Lower leg skin (tissue), 4 donors: ENCODE results near the gene NMNAT2. TPM values are rescaled to one million over a fixed set of nuclear protein-coding genes. Genes with fewer than 3 reads are reported as not detected.
"Not testable (repeated sequence)": the region's sequence is repeated elsewhere in the genome, so short reads cannot be mapped to it uniquely, and the experiment has no call there.

Experiments
- DNase-seq, 2 donors: peaks; one replicate each; pipeline ENCODE4 v3.0.0-alpha.2; 2019; ENCODE audit warnings: low spot score in 2 of 2
- H3K4me3 ChIP-seq: fragments of 200-600 bp; sonication (generic); 2 replicates; pipeline ENCODE4 v1.5.1; 2017; ENCODE audit warnings: mild to moderate bottlenecking, low read depth; ENCODE audit not compliant: poor library complexity, severe bottlenecking
- CTCF ChIP-seq, 3 donors: fragments of 450-650 bp; IDR thresholded peaks; one replicate each; pipeline ENCODE4 v1.5.1; 2016; ENCODE audit warnings: antibody characterized with exemption in 3 of 3, mild to moderate bottlenecking in 3 of 3, moderate library complexity in 2 of 3
- POLR2A ChIP-seq, 2 donors: fragments of 450-650 bp; IDR thresholded peaks; one replicate each; pipeline ENCODE4 v1.6.1; 2016 to 2017; ENCODE audit warnings: antibody characterized with exemption in 2 of 2, mild to moderate bottlenecking in 1 of 2, moderate library complexity in 1 of 2
- WGBS, 2 donors: methylation state at CpG; one replicate each; pipeline ENCODE4 v1.1.5; 2018; 5-methylcytosine and 5-hydroxymethylcytosine counted together
- intact Hi-C: fragments of 100-400 bp; cut with DNase I; formaldehyde crosslinking; loops from one replicate; pipeline ENCODE4 v1.15.0; 2023; ENCODE audit warnings: low total_unique reads
- total RNA-seq, 4 donors: library from RNA; depleted of rRNA; stranded (reverse); fragments of >200 nt; gene quantifications; one replicate each; pipeline ENCODE4 v1.1.0, GENCODE V29; 2016

NMNAT2 gene
- total RNA-seq, 4 donors from 2014 or later = 0.23 to 0.34 (median 0.34) TPM; not detected in 1

- WGBS, 2 donors = 87 to 91% methylated on average over 3 of the region's 3 CpGs
- TF ChIP-seq POLR2A (IDR thresholded peaks at IDR 0.05) (no peak), CTCF (IDR thresholded peaks at IDR 0.05) (no peak)
- peak in 1 of 2 donors; percentile 61 for DNase-seq
- H3K4me3 ChIP-seq = no peak overlapping the region
- intact Hi-C loops = no loop called here
These were observed 143.3 kb downstream of the NMNAT2 start for GRCh38 chr1:183274836-183275235.

GRCh38 chr1:183273984-183274383 lies 144.2 kb downstream of the NMNAT2 start:
- intact Hi-C loops, H3K4me3 ChIP-seq: not testable (repeated sequence)
- WGBS, 2 donors = 81 to 88% methylated on average over 4 of the region's 4 CpGs
- DNase-seq = peak in 1 of 2 donors; percentile 49

- no peak overlapping the region for H3K4me3 ChIP-seq
- DNase-seq = peak in 1 of 2 donors; percentile 43
- TF ChIP-seq CTCF (IDR thresholded peaks at IDR 0.05) = no peak
- TF ChIP-seq POLR2A (IDR thresholded peaks at IDR 0.05) = no peak
- intact Hi-C loops = no loop called here
- 66 to 69% methylated on average over 5 of the region's 5 CpGs for WGBS, 2 donors
These were observed 144.9 kb downstream of the NMNAT2 start for GRCh38 chr1:183273300-183273699.

- DNase-seq = no peak
- no peak overlapping the region for H3K4me3 ChIP-seq
- no peak for TF ChIP-seq CTCF (IDR thresholded peaks at IDR 0.05)
- TF ChIP-seq POLR2A (IDR thresholded peaks at IDR 0.05) = no peak
- WGBS, 2 donors = 65 to 74% methylated on average over 4 of the region's 4 CpGs
- intact Hi-C loops = no loop called here
These were observed 145.8 kb downstream of the NMNAT2 start for GRCh38 chr1:183272390-183272848.

- peak in 1 of 2 donors; percentile 70 for DNase-seq
- TF ChIP-seq CTCF (IDR thresholded peaks at IDR 0.05) = no peak
- no peak for TF ChIP-seq POLR2A (IDR thresholded peaks at IDR 0.05)
- 23 to 43% methylated on average over 5 of the region's 5 CpGs for WGBS, 2 donors
- intact Hi-C loops = no loop called here
- no peak overlapping the region for H3K4me3 ChIP-seq
These were observed 147.5 kb downstream of the NMNAT2 start for GRCh38 chr1:183270541-183271141.

- intact Hi-C loops = no loop called here
- no peak overlapping the region for H3K4me3 ChIP-seq
- DNase-seq = peak; percentile 49 to 85
- TF ChIP-seq POLR2A (IDR thresholded peaks at IDR 0.05) (no peak), CTCF (IDR thresholded peaks at IDR 0.05) (no peak)
- 58 to 67% methylated on average over 7 of the region's 7 CpGs for WGBS, 2 donors
These were observed 150.3 kb downstream of the NMNAT2 start for GRCh38 chr1:183267646-183268431.
